Gastrocnemius medialis (tissue), 4 donors: ENCODE measurements around the gene KAZN. TPM values are rescaled to one million over a fixed set of nuclear protein-coding genes. Genes with fewer than 3 reads are reported as not detected.

Source experiments
- ATAC-seq, 2 donors: fragments of 150-250 bp; one replicate each; pipeline ENCODE4 v1.9.1; 2016
- DNase-seq, 2 donors: peaks; one replicate each; pipeline ENCODE4 v3.0.0-alpha.2; 2019
- H3K27ac ChIP-seq, 4 donors: fragments of 200-600 bp; sonication (generic); 1 replicate in 1 of 4; 2 replicates in 3 of 4; pipeline ENCODE4 v1.5.1; 2016 to 2018; ENCODE audit warnings: mild to moderate bottlenecking in 2 of 4, moderate library complexity in 1 of 4
- H3K27me3 ChIP-seq, 3 donors: fragments of 200-600 bp; sonication (generic) in 2 of 3; 1 replicate in 1 of 3; 2 replicates in 2 of 3; pipeline versions ENCODE4 v1.5.1 to v1.6.0; 2016 to 2019; ENCODE audit warnings: mild to moderate bottlenecking in 1 of 3, moderate library complexity in 1 of 3
- H3K36me3 ChIP-seq, 2 donors: fragments of 200-600 bp; sonication (generic) in 1 of 2; one replicate each; pipeline ENCODE4 v1.5.1; 2017 to 2018
- H3K4me1 ChIP-seq, 2 donors: fragments of 200-600 bp; sonication (generic) in 1 of 2; one replicate each; pipeline ENCODE4 v1.5.1; 2016 to 2017; ENCODE audit warnings: mild to moderate bottlenecking in 2 of 2
- H3K4me3 ChIP-seq, 4 donors: fragments of 200-600 bp; sonication (generic) in 3 of 4; 1 replicate in 1 of 4; 2 replicates in 3 of 4; pipeline ENCODE4 v1.5.1; 2016 to 2019; ENCODE audit warnings: mild to moderate bottlenecking in 2 of 4
- H3K9me3 ChIP-seq, 3 donors: fragments of 200-600 bp; sonication (generic) in 2 of 3; 1 replicate in 1 of 3; 2 replicates in 2 of 3; pipeline ENCODE4 v1.5.1; 2016 to 2019
- CTCF ChIP-seq, 5 experiments: fragments of 450-650 bp in 3 of 5; fragments of 200-600 bp in 2 of 5; sonication (generic) in 2 of 5; IDR thresholded peaks in 4 of 5; conservative IDR thresholded peaks in 1 of 5; 1 replicate in 4 of 5; 2 replicates in 1 of 5; pipeline ENCODE4 v1.5.1; 2016 to 2019; ENCODE audit warnings: antibody characterized with exemption in 5 of 5, mild to moderate bottlenecking in 3 of 5, moderate library complexity in 3 of 5
- POLR2A ChIP-seq, 2 donors: fragments of 450-650 bp; IDR thresholded peaks; one replicate each; pipeline ENCODE4 v1.6.1; 2017; ENCODE audit warnings: antibody characterized with exemption in 2 of 2, mild to moderate bottlenecking in 2 of 2, moderate library complexity in 2 of 2
- in situ Hi-C, 4 donors: fragments of 200-750 bp; cut with MboI; loops; one replicate each; pipeline versions ENCODE4 v1.15.0 to v1.8.0; 2017; ENCODE audit warnings: low sequenced_read_pairs in 4 of 4
- intact Hi-C: fragments of 100-400 bp; cut with DNase I; formaldehyde crosslinking; loops from one replicate; pipeline ENCODE4 v1.15.1; 2023; ENCODE audit warnings: low total_unique reads
- total RNA-seq, 4 donors: library from RNA; depleted of rRNA; stranded (reverse); fragments of >200 nt; gene quantifications; one replicate each; pipeline versions ENCODE4 v1.1.0 to v1.2.3, GENCODE V29; 2016

KAZN gene
- total RNA-seq, 4 donors from 2014 or later = 0.05 to 2.2 (median 1.00) TPM

DNA sequence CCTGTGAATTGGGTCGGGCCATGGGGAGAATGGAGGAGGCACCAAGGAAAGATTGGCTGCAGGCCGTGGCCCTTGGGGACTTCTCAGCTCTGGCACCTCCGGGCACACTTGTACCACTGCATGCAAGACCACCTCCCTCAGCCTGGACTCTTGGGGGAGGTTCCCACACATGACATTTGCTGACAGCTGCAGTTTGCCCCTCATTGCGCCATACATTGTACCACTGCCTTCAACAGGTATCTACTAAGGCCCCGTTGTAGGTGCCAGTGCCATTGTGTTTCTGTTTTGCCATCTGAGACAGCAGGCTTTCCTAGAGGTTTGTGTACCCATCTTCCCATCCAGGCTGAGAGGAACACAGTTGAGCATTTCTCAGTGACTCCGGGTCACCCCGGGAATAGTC, 395.7 kb downstream of the KAZN start:
- Histone ChIP-seq H3K27ac (no peak overlapping the region), H3K36me3 (no peaks in the 10 kb centered on the region), H3K9me3 (no peaks in the 10 kb centered on the region), H3K4me1 (no peaks in the 10 kb centered on the region), H3K4me3 (no peak overlapping the region), H3K27me3 (no peaks in the 10 kb centered on the region)
- DNase-seq (no peak), ATAC-seq (no peak)
- no peak for TF ChIP-seq CTCF (IDR thresholded peaks at IDR 0.05 in 4 of 5, conservative IDR thresholded peaks at IDR 0.05 in 1 of 5)
- no peak for TF ChIP-seq POLR2A (IDR thresholded peaks at IDR 0.05)
- in situ Hi-C loops (no loop called here), intact Hi-C loops (no loop called here)

DNA sequence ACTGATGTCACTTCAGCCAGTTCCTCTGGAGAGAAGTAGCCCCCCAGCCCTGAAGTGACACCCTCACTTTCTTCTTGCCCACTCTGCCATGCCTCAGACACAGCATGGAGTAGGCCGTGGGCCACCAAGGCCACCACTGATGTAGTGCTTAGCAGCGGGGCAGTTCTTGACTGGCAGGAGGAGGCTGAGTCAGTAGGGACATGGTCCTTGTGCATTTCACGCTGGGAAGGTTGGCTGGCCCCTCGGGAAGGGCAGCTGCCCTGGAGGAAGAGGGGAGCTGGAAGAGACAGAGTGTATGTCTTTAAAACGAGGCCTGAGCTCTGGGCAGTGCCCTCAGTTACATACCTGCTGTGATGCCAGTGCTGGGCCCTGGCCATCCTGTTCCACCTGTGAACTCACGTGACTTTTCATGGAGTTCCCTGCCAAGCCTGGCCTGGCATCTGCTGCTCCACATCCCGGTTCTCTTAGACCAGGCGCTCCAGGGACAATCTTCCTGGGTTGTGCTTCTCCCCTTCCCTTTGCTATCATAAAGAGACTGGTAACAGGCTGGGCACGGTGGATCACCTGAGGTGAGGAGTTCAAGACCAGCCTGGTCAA, 396.5 kb downstream of the KAZN start:
- Histone ChIP-seq H3K36me3 (no peaks in the 10 kb centered on the region), H3K27ac (no peak overlapping the region), H3K4me3 (no peak overlapping the region), H3K27me3 (no peaks in the 10 kb centered on the region), H3K4me1 (no peaks in the 10 kb centered on the region), H3K9me3 (no peaks in the 10 kb centered on the region)
- no peak for DNase-seq
- intact Hi-C loops = no loop called here
- no peak for TF ChIP-seq CTCF (IDR thresholded peaks at IDR 0.05 in 4 of 5, conservative IDR thresholded peaks at IDR 0.05 in 1 of 5)
- TF ChIP-seq POLR2A (IDR thresholded peaks at IDR 0.05) = no peak
- in situ Hi-C loops = no loop called here
- no peak for ATAC-seq

- no peak for DNase-seq
- intact Hi-C loops (no loop called here), in situ Hi-C loops (no loop called here)
- H3K27ac ChIP-seq = no peak overlapping the region
- H3K9me3 ChIP-seq = no peaks in the 10 kb centered on the region
- H3K27me3 ChIP-seq = no peaks in the 10 kb centered on the region
- H3K4me1 ChIP-seq = no peaks in the 10 kb centered on the region
- TF ChIP-seq POLR2A (IDR thresholded peaks at IDR 0.05) (no peak), CTCF (IDR thresholded peaks at IDR 0.05 in 4 of 5, conservative IDR thresholded peaks at IDR 0.05 in 1 of 5) (no peak)
- H3K4me3 ChIP-seq = no peak overlapping the region
- no peak for ATAC-seq
- no peaks in the 10 kb centered on the region for H3K36me3 ChIP-seq
Measured at GRCh38 chr1:14996133-14997050, 397.9 kb downstream of the KAZN start.

DNA sequence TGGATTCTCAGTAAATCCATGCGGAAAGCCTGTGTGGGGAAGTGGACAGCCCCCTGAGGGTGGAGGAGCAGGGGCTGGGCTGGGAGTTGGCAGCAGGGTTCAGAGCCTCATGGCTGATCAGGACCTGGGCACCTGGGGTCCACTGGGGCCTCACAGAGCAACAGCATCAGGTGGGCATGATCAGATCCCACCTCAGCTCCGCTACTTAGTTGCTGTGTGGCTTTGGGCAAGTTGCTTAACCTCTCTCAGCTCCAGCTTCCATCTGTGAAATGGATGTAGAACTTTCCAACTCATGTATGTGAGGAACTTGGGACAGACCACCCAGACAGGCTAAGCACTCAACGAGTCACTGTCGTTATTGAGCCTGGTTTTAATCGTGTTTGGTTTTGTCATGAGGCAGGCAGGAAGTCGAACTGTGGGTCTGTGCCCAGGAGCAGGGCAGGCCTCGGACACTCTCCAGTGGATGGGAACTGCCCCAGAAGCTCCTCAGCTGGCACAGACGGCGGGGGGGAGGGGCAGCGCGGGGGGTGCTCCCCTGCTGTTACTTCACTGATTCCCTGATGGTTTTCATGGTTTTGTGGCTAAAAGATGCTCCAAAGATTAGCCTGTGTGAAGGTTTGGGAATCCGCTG, 399.3 kb downstream of the KAZN start:
- Histone ChIP-seq H3K27me3 (no peaks in the 10 kb centered on the region), H3K4me3 (no peak overlapping the region), H3K27ac (no peak overlapping the region), H3K4me1 (no peaks in the 10 kb centered on the region), H3K36me3 (no peaks in the 10 kb centered on the region), H3K9me3 (no peaks in the 10 kb centered on the region)
- ATAC-seq (no peak), DNase-seq (no peak)
- no peak for TF ChIP-seq CTCF (IDR thresholded peaks at IDR 0.05 in 4 of 5, conservative IDR thresholded peaks at IDR 0.05 in 1 of 5)
- TF ChIP-seq POLR2A (IDR thresholded peaks at IDR 0.05) = no peak
- intact Hi-C loops (no loop called here), in situ Hi-C loops (no loop called here)
